Upper lobe of left lung (tissue), 4 donors: ENCODE results near the gene SLC25A1.

Experiments
- POLR2A ChIP-seq, 4 donors: fragments of 450-650 bp; IDR thresholded peaks; one replicate each; pipeline ENCODE4 v1.5.1; 2016 to 2017; ENCODE audit warnings: antibody characterized with exemption in 4 of 4, mild to moderate bottlenecking in 2 of 4
- POLR2AphosphoS5 ChIP-seq, 2 donors: sonication (generic); formaldehyde crosslinking; IDR thresholded peaks; one replicate each; pipeline ENCODE4 v1.5.1; 2017; ENCODE audit warnings: antibody characterized with exemption in 2 of 2
- TF ChIP-seq, protein P1 (sequence below), 6 experiments: fragments of 450-650 bp in 4 of 6; fragments of 200-600 bp in 2 of 6; sonication (generic) in 2 of 6; IDR thresholded peaks; one replicate each; pipeline ENCODE4 v1.5.1; 2016 to 2019; ENCODE audit warnings: antibody characterized with exemption in 6 of 6

DNA sequence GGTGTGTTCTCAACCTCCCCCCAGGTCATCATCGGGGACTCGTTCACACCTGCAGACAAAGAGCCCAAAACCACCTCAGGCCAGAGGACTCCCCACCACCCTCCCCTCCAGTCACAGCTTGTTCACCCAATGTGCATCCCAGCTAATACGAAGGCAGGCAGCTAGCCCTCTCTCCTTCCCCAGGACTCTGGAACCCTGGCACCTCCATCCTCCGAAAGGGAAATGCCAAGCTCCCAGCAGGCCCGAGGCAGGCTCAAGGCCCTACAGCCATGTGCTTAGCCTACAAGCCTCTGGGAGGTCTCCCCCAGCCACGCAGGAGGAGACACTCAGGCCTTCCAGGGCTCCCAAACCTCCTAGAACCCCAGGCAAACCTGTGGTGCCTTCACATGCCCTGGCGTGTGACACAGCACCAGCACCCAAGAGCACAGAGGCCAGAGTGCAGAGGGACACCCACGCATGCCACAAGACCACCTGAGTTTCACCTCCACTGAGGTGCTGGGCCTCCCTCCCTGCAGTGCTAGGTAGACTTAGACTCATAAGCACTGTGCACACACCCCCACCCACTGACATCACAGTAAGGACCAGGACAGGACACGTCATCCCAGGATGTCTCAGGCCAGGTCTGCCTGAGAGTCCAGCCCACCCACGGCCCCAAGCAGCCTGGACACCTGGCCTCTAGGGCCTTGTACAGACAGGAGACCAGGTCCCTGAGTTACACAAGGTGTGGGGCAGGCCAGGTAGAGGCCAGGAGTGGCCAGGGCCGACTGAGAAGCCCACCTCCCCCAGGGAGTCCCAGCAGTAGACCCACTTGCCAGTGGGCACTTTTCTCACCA, 40.9 kb downstream of the SLC25A1 start:
- TF ChIP-seq, protein P1, sequence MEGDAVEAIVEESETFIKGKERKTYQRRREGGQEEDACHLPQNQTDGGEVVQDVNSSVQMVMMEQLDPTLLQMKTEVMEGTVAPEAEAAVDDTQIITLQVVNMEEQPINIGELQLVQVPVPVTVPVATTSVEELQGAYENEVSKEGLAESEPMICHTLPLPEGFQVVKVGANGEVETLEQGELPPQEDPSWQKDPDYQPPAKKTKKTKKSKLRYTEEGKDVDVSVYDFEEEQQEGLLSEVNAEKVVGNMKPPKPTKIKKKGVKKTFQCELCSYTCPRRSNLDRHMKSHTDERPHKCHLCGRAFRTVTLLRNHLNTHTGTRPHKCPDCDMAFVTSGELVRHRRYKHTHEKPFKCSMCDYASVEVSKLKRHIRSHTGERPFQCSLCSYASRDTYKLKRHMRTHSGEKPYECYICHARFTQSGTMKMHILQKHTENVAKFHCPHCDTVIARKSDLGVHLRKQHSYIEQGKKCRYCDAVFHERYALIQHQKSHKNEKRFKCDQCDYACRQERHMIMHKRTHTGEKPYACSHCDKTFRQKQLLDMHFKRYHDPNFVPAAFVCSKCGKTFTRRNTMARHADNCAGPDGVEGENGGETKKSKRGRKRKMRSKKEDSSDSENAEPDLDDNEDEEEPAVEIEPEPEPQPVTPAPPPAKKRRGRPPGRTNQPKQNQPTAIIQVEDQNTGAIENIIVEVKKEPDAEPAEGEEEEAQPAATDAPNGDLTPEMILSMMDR (IDR thresholded peaks at IDR 0.05): no peak
- no peak for TF ChIP-seq POLR2A (IDR thresholded peaks at IDR 0.05)
- no peak for TF ChIP-seq POLR2AphosphoS5 (IDR thresholded peaks at IDR 0.05)
